RWPE2 (cell line): Measurements from ENCODE around the gene FOXN3.

Experiments
- ATAC-seq: fragments of 200-7000 bp; cut with Tn5 transposase; 3 replicates; pipeline ENCODE4 v1.9.1; 2021; ENCODE audit warnings: low read depth
- DNase-seq: peaks from one replicate; pipeline ENCODE4 v3.0.0-alpha.2; 2020; ENCODE audit warnings: low spot score
- H3K27ac ChIP-seq: fragments of 450-650 bp; 2 replicates; pipeline ENCODE4 v1.5.1; 2017; ENCODE audit warnings: mild to moderate bottlenecking; ENCODE audit not compliant: poor library complexity, severe bottlenecking
- H3K27me3 ChIP-seq: fragments of 250-450 bp; sonication (Bioruptor Pico); 2 replicates; pipeline ENCODE4 v1.5.1; 2021; ENCODE audit warnings: mild to moderate bottlenecking, moderate library complexity; ENCODE audit not compliant: insufficient read depth, poor library complexity, severe bottlenecking
- H3K36me3 ChIP-seq: fragments of 250-450 bp; sonication (Bioruptor Pico); 2 replicates; pipeline ENCODE4 v1.5.1; 2020; ENCODE audit warnings: low read depth, mild to moderate bottlenecking, moderate library complexity
- H3K4me1 ChIP-seq: fragments of 250-450 bp; sonication (Bioruptor Pico); 2 replicates; pipeline ENCODE4 v1.5.1; 2021; ENCODE audit warnings: mild to moderate bottlenecking, moderate library complexity; ENCODE audit not compliant: insufficient read depth, poor library complexity, severe bottlenecking
- H3K4me3 ChIP-seq: fragments of 250-450 bp; sonication (Bioruptor Pico); 2 replicates; pipeline ENCODE4 v1.5.1; 2021; ENCODE audit warnings: mild to moderate bottlenecking, moderate library complexity; ENCODE audit not compliant: severe bottlenecking
- H3K9me3 ChIP-seq: fragments of 250-450 bp; sonication (Bioruptor Pico); 2 replicates; pipeline ENCODE4 v1.5.1; 2021; ENCODE audit warnings: mild to moderate bottlenecking, moderate library complexity; ENCODE audit not compliant: severe bottlenecking
- TF ChIP-seq, protein P1 (sequence below): fragments of 450-650 bp; IDR thresholded peaks from one replicate; pipeline ENCODE4 v1.5.1; 2017; ENCODE audit warnings: mild to moderate bottlenecking, moderate library complexity; ENCODE audit not compliant: poor library complexity, severe bottlenecking

The FOXN3 gene

DNA sequence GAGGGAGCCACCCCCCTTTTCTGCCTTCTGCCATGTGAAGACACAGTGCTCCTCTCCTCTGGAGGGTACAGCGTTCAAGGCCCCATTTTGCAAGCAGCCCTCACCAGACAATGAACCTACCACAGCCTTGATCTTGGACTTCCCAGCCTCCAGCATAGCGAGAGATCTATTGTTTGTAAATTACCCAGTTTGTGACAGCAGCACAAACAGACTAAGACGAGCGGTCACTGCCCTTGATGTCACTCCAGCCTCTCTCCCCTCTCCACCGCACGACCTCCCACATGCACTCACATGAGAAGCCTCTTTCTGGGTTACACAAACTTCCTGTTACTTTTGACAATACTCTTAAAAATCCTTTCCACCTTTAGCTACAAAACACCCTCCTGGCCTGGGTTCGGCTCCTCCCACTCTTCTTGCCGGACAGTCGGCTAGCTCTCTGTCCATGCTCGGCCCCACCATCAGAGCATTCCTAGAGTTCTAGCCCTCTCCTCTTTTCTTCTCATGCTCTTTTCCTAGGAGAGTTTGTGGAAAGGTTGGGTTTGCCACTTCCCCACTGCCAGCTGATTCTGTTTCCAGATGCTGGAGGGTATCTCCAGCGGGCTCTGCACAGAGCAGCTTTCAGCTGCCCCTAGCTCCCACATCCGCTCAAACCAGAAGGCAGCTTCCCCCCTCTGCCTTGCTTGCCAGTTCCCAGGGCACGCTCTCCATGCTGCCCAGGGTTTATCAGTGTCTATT is 124.3 kb downstream of the FOXN3 start:
- Histone ChIP-seq H3K4me1 (no peaks in the 10 kb centered on the region), H3K9me3 (no peaks in the 10 kb centered on the region), H3K27ac (no peak overlapping the region), H3K27me3 (no peaks in the 10 kb centered on the region), H3K4me3 (no peak overlapping the region), H3K36me3 (no peaks in the 10 kb centered on the region)
- ATAC-seq (no peak), DNase-seq (no peak)
- TF ChIP-seq, protein P1, sequence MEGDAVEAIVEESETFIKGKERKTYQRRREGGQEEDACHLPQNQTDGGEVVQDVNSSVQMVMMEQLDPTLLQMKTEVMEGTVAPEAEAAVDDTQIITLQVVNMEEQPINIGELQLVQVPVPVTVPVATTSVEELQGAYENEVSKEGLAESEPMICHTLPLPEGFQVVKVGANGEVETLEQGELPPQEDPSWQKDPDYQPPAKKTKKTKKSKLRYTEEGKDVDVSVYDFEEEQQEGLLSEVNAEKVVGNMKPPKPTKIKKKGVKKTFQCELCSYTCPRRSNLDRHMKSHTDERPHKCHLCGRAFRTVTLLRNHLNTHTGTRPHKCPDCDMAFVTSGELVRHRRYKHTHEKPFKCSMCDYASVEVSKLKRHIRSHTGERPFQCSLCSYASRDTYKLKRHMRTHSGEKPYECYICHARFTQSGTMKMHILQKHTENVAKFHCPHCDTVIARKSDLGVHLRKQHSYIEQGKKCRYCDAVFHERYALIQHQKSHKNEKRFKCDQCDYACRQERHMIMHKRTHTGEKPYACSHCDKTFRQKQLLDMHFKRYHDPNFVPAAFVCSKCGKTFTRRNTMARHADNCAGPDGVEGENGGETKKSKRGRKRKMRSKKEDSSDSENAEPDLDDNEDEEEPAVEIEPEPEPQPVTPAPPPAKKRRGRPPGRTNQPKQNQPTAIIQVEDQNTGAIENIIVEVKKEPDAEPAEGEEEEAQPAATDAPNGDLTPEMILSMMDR: no peak

DNA sequence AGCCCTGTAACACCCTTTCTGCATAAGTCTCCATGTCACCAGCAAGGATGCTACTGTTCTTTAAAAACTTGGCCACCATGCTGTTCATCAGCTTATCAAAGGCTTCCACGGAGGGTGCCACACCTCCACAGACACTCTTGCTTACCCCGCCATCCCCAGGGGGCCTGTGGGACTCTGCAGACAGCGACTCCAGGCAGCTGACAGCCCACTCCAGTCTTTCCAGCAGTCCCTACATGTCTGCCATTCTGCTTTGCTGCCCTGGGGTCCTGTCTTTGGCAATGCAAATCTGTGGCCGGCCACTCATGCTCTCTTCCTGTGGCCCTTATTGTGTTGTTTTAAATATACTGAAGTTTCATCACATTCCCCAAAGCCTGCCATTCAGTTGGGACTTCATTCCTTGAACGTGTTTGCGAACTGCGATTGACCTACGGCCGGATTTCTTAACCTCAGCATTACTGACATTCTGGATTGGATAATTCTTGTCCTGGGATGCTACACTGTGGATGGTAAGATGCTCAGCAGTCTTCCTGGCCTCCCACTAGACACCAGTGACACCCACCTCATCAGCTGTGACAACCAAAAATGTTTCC is 125.6 kb downstream of the FOXN3 start:
- no peaks in the 10 kb centered on the region for H3K4me1 ChIP-seq
- ATAC-seq (no peak), DNase-seq (no peak)
- H3K27me3 ChIP-seq: no peaks in the 10 kb centered on the region
- TF ChIP-seq, protein P1: no peak
- no peak overlapping the region for H3K27ac ChIP-seq
- no peaks in the 10 kb centered on the region for H3K9me3 ChIP-seq
- no peaks in the 10 kb centered on the region for H3K36me3 ChIP-seq
- H3K4me3 ChIP-seq: no peak overlapping the region

DNA sequence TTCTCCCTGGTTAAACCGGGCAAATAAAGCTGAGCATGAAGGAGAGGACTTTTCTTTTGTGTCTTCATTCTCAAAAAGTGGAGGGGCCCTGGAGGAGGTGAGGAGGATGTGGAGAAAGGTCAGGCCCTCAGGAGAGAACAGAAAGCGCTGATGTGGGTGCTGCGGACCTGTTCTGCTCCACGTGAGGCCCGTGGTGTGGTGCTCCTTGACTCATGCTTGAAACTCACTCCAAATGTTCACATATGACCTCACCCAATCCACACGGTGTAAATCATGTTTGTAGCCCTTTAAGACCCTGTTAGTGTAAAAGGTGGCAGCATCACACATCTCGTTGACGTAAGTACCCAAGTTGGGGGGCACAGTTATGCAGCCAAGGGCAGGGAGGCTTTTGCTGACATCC is 126.2 kb downstream of the FOXN3 start:
- Histone ChIP-seq H3K36me3 (no peaks in the 10 kb centered on the region), H3K9me3 (no peaks in the 10 kb centered on the region), H3K4me3 (no peak overlapping the region), H3K27ac (no peak overlapping the region), H3K27me3 (no peaks in the 10 kb centered on the region), H3K4me1 (no peaks in the 10 kb centered on the region)
- ATAC-seq: no peak
- TF ChIP-seq, protein P1: no peak
- no peak for DNase-seq

DNA sequence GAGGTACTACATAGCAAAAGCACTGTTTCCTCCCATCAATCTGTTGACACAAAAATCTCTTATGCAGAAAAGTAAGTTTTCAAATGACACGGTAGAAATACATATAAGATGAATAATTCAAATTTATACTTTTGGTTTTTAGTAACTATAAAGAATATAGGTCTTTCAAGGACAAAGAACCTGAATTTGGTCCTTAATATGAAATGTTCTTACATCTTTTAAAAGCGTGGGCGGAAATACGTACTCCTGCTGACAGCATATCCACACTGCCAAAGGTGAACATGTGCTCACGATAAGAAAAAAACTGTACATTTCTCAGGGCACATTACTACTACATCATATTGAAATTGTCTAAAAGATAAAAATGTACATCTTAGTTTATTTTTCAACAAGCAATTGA is 127.6 kb downstream of the FOXN3 start:
- TF ChIP-seq, protein P1: no peak
- no peak for DNase-seq
- H3K36me3 ChIP-seq: no peaks in the 10 kb centered on the region
- H3K27ac ChIP-seq: no peak overlapping the region
- no peaks in the 10 kb centered on the region for H3K27me3 ChIP-seq
- no peaks in the 10 kb centered on the region for H3K4me1 ChIP-seq
- ATAC-seq: no peak
- H3K9me3 ChIP-seq: no peaks in the 10 kb centered on the region
- H3K4me3 ChIP-seq: no peak overlapping the region

DNA sequence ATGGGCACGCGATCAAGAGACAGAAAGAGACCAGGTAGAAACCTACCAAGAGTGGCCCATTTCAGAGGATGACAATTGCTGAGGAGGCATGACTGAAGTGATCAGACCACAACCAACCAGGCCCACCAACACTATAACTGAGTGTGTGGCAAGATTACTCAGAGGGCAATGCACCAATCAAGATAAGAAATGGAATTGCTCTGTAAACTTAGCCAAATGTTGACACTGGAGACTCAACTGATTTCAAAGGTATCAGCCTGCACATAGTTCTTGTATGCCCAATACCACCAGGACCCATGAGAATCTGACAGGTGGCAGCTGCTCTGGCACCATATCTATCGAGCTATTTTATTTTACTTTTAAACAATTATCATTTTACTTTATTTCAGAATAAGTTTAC is 128.9 kb downstream of the FOXN3 start:
- Histone ChIP-seq H3K36me3 (no peaks in the 10 kb centered on the region), H3K4me3 (no peak overlapping the region), H3K27ac (no peak overlapping the region), H3K27me3 (no peaks in the 10 kb centered on the region), H3K4me1 (no peaks in the 10 kb centered on the region), H3K9me3 (no peaks in the 10 kb centered on the region)
- no peak for ATAC-seq
- TF ChIP-seq, protein P1: no peak
- no peak for DNase-seq
